LNCAP (cell line): ENCODE results near the gene PEPD.

Source experiments
- CTCF ChIP-seq: fragments of 450-650 bp; IDR thresholded peaks from 2 replicates; pipeline ENCODE4 v1.5.1; 2017; ENCODE audit warnings: mild to moderate bottlenecking

PEPD gene

GRCh38 chr19:33349319-33350289 is 172.0 kb downstream of the PEPD start:
- TF ChIP-seq CTCF = no peak

- TF ChIP-seq CTCF = no peak
Measured at GRCh38 chr19:33348301-33349010, 173.1 kb downstream of the PEPD start.

GRCh38 chr19:33347300-33347699 is 174.3 kb downstream of the PEPD start:
- no peak for TF ChIP-seq CTCF

- no peak for TF ChIP-seq CTCF
Measured at GRCh38 chr19:33346665-33347064, 174.9 kb downstream of the PEPD start.

GRCh38 chr19:33345163-33345562 is 176.4 kb downstream of the PEPD start:
- no peak for TF ChIP-seq CTCF

GRCh38 chr19:33344573-33344925 is 177.0 kb downstream of the PEPD start:
- no peak for TF ChIP-seq CTCF

- TF ChIP-seq CTCF = no peak
Measured at GRCh38 chr19:33343859-33344572, 177.6 kb downstream of the PEPD start.
